Retinal pigment epithelial cell (primary cell): Measurements from ENCODE around the gene DNTTIP2.
A peak's percentile ranks its signal among the peaks of the same experiment; 100 is the strongest.

Experiments used
- DNase-seq: peaks from one replicate; pipeline ENCODE4 v3.0.0-alpha.2; 2010; ENCODE audit warnings: low read depth
- H3K4me3 ChIP-seq: 2 replicates; pipeline ENCODE4 v1.5.1; 2011; ENCODE audit warnings: mild to moderate bottlenecking, low read length, control low read depth, moderate library complexity
- CTCF ChIP-seq: conservative IDR thresholded peaks from 2 replicates; pipeline ENCODE4 v1.5.1; 2011; ENCODE audit warnings: low read depth, low read length, control low read depth, inconsistent platforms

The DNTTIP2 gene

GRCh38 chr1:93900723-93901504 is 21.9 kb upstream of the DNTTIP2 start:
- no peak for DNase-seq
- H3K4me3 ChIP-seq, result no peak overlapping the region
- no peak for TF ChIP-seq CTCF

GRCh38 chr1:93899543-93900207 is 20.7 kb upstream of the DNTTIP2 start:
- no peak for TF ChIP-seq CTCF
- H3K4me3 ChIP-seq, result no peak overlapping the region
- no peak for DNase-seq

- DNase-seq, result no peak
- H3K4me3 ChIP-seq, result no peak overlapping the region
- no peak for TF ChIP-seq CTCF
Measured at GRCh38 chr1:93888900-93889299, 9.9 kb upstream of the DNTTIP2 start.

- no peak overlapping the region for H3K4me3 ChIP-seq
- no peak for DNase-seq
- no peak for TF ChIP-seq CTCF
Measured at GRCh38 chr1:93882269-93882668, 3.3 kb upstream of the DNTTIP2 start.

DNA sequence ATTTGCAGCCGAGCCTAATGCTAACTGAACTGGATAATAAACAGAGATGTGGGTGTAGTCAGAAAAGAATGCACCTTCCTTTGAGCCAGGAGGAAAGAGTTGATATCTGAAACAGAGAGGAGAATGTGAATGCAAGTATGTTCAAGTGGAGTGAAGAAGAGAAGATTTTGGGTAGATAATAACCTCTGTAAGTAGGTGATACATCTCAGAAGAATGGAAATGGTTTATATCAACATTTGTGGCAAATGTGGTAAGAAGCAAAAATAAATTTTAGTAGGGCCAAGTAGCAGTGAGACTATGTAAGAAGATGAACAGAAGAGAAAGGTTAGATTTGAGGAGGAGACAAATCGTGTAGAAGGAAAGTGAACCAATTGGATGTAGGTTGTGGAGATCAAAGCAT is 1.7 kb upstream of the DNTTIP2 start:
- no peak for TF ChIP-seq CTCF
- no peak overlapping the region for H3K4me3 ChIP-seq
- DNase-seq, result no peak

DNA sequence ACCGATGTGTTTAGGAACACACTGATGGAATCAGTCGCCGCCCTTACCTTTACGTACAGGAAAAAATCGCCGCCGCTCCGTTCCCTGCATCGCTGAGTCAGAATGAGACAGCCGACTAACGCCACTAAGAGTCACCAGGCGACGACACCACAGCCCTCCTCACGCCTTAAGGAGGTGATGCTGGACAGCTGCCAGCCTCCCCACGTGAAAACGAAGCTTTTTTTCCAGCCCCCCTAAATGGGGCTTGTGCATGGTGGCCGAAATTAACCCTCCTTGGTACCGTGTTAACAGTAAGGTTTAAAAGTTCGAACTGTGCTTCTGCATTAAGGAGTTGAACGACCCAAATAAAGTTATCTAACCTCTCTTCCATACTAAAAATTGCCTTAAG is 511 bp downstream of the DNTTIP2 start:
- no peak for DNase-seq
- H3K4me3 ChIP-seq, result peak overlapping the region; percentile 98
- no peak for TF ChIP-seq CTCF

- no peak overlapping the region for H3K4me3 ChIP-seq
- no peak for DNase-seq
- TF ChIP-seq CTCF, result no peak
Measured at GRCh38 chr1:93877529-93877928, 1.5 kb downstream of the DNTTIP2 start.
